ENCODE measurements around the gene UBN1. TPM values are rescaled to one million over a fixed set of nuclear protein-coding genes. Genes with fewer than 3 reads are reported as not detected.

UBN1 gene
- total and polyA plus RNA-seq, 2 of the 13 experiments (the other 11 are each of a cell fraction or from before 2014, with no cell fraction given), result 10.6 to 23.5 TPM

DNA sequence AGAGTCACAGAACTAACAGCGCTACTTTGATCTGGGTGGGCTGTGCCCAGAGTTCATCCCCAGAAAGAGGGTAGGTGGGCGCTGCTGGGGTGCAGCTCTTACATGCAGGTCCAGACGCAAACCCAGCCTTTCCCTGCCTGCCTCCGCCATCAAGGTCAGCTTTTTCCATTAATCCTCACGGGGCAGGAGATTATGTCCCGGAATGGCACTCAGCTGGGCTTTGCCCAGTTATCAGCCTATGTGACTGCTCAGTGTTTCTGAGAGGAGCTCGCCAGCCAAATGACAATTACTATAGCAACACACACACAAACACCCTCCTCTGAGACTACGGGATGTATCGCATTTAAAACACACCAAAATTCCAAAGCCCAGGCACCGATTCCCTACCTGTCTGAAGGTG, 20.3 kb upstream of the UBN1 start:
- POLR2A ChIA-PET, result no interaction called here
- in situ Hi-C loops (cut with HindIII; ENCODE audit: extremely low pct_ligation_motif_present, low pct_unique_long_range_greater_than_20kb), result no loop called here

More for the DNA sequence above, 20.3 kb upstream of the UBN1 start:
- Histone ChIP-seq H3K9me3 (ENCODE audit: low read length) (no peaks in the 10 kb centered on the region), H2AFZ (ENCODE audit: low read length) (no peak overlapping the region), H3K27ac (ENCODE audit: extremely low read length, insufficient read depth, low read length) (no peak overlapping the region), H3K27me3 (ENCODE audit: control insufficient read depth in 1 of 2, insufficient read depth in 2 of 2, low read length in 2 of 2) (no peaks in the 10 kb centered on the region), H3K9ac (ENCODE audit: insufficient read depth, low read depth, low read length) (no peak overlapping the region), H3K4me2 (ENCODE audit: low read depth, low read length) (no peak overlapping the region), H3K4me1 (ENCODE audit: insufficient read depth, low read length) (no peaks in the 10 kb centered on the region), H3K4me3 (replicated peaks in 1 of 3; ENCODE audit: insufficient read depth in 1 of 3, low read depth in 2 of 3, low read length in 3 of 3) (no peak overlapping the region), H3K36me3 (replicated peaks in 1 of 2; ENCODE audit: control insufficient read depth in 1 of 2, insufficient read depth in 2 of 2, low read length in 2 of 2) (peaks cover 37 to 82% of the 10 kb centered on the region in 2 experiments), H3K79me2 (ENCODE audit: insufficient read depth, low read length) (no peaks in the 10 kb centered on the region), H4K20me1 (ENCODE audit: insufficient read depth, low read length) (no peaks in the 10 kb centered on the region)
- WGBS (ENCODE audit: low lambda C conversion rate), result over 99% methylated on average over 9 of the region's 10 CpGs
- no peak for FAIRE-seq
- CTCF ChIA-PET (ENCODE audit: low intra/inter-chr PET ratio, low total read pairs), result no interaction called here
- intact Hi-C loops (cut with micrococcal nuclease; ENCODE audit: unreplicated experiment), result no loop called here
- TF ChIP-seq KMT2B (CRISPR knock-in tag; IDR thresholded peaks at IDR 0.05), result no peak
- TF ChIP-seq RBAK (CRISPR knock-in tag; IDR thresholded peaks at IDR 0.05), result no peak
- TF ChIP-seq, protein P1, sequence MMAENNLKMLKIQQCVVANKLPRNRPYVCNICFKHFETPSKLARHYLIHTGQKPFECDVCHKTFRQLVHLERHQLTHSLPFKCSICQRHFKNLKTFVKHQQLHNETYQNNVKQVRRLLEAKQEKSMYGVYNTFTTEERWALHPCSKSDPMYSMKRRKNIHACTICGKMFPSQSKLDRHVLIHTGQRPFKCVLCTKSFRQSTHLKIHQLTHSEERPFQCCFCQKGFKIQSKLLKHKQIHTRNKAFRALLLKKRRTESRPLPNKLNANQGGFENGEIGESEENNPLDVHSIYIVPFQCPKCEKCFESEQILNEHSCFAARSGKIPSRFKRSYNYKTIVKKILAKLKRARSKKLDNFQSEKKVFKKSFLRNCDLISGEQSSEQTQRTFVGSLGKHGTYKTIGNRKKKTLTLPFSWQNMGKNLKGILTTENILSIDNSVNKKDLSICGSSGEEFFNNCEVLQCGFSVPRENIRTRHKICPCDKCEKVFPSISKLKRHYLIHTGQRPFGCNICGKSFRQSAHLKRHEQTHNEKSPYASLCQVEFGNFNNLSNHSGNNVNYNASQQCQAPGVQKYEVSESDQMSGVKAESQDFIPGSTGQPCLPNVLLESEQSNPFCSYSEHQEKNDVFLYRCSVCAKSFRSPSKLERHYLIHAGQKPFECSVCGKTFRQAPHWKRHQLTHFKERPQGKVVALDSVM (CRISPR knock-in tag; IDR thresholded peaks at IDR 0.05), result no peak
- TF ChIP-seq, protein P2, sequence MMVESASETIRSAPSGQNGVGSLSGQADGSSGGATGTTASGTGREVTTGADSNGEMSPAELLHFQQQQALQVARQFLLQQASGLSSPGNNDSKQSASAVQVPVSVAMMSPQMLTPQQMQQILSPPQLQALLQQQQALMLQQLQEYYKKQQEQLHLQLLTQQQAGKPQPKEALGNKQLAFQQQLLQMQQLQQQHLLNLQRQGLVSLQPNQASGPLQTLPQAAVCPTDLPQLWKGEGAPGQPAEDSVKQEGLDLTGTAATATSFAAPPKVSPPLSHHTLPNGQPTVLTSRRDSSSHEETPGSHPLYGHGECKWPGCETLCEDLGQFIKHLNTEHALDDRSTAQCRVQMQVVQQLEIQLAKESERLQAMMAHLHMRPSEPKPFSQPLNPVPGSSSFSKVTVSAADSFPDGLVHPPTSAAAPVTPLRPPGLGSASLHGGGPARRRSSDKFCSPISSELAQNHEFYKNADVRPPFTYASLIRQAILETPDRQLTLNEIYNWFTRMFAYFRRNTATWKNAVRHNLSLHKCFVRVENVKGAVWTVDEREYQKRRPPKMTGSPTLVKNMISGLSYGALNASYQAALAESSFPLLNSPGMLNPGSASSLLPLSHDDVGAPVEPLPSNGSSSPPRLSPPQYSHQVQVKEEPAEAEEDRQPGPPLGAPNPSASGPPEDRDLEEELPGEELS (CRISPR knock-in tag; IDR thresholded peaks at IDR 0.05), result no peak
- TF ChIP-seq CREBL2 (CRISPR knock-in tag; IDR thresholded peaks at IDR 0.05; ENCODE audit: borderline replicate concordance), result no peak
- no peak for ATAC-seq
- no peak for DNase-seq (ENCODE audit: low spot score)
- no TSS peak for BruUV-seq (replicated peaks)

All from HepG2 (cell line).